Natural killer cell (primary cell): ENCODE data around the gene TTBK1. TPM values are rescaled to one million over a fixed set of nuclear protein-coding genes. Genes with fewer than 3 reads are reported as not detected.

ENCODE experiments used
- ATAC-seq, 3 donors: fragments of 150-1000 bp in 2 of 3; fragments of 200-7000 bp in 1 of 3; cut with Tn5 transposase; 1 replicate in 1 of 3; 2 replicates in 2 of 3; pipeline ENCODE4 v1.10.0; 2021; ENCODE audit warnings: mild to moderate bottlenecking in 2 of 3, moderate library complexity in 2 of 3
- DNase-seq, 2 donors: peaks; one replicate each; pipeline versions ENCODE4 v3.0.0 to v3.0.0-alpha.2; 2013 to 2021; ENCODE audit warnings: mixed read lengths in 1 of 2
- H3K27ac ChIP-seq: one replicate; pipeline ENCODE4 v1.5.1; 2013; ENCODE audit warnings: mild to moderate bottlenecking, low read length
- H3K27me3 ChIP-seq: one replicate; pipeline ENCODE4 v1.6.1; 2013; ENCODE audit warnings: low read length; ENCODE audit not compliant: control insufficient read depth, insufficient read depth
- H3K36me3 ChIP-seq: one replicate; pipeline ENCODE4 v1.6.1; 2013; ENCODE audit warnings: low read length; ENCODE audit not compliant: control insufficient read depth, insufficient read depth
- H3K4me1 ChIP-seq: one replicate; pipeline ENCODE4 v1.6.1; 2013; ENCODE audit warnings: low read length; ENCODE audit not compliant: control insufficient read depth, insufficient read depth
- H3K4me3 ChIP-seq: one replicate; pipeline ENCODE4 v1.5.1; 2013; ENCODE audit warnings: low read length
- H3K9me3 ChIP-seq: one replicate; pipeline ENCODE4 v1.6.1; 2013; ENCODE audit warnings: low read length; ENCODE audit not compliant: control insufficient read depth, insufficient read depth
- H3K27ac Mint-ChIP-seq, 2 donors: one replicate each; pipeline ENCODE4 v1.8.0; 2022; ENCODE audit warnings: mild to moderate bottlenecking in 2 of 2, mixed read lengths in 2 of 2, moderate library complexity in 1 of 2
- H3K27me3 Mint-ChIP-seq, 2 donors: one replicate each; pipeline ENCODE4 v1.8.0; 2022; ENCODE audit warnings: low read depth in 2 of 2, mixed read lengths in 2 of 2
- H3K36me3 Mint-ChIP-seq: one replicate; pipeline ENCODE4 v1.8.0; 2022; ENCODE audit warnings: mixed read lengths
- H3K4me1 Mint-ChIP-seq, 2 donors: one replicate each; pipeline ENCODE4 v1.8.0; 2022; ENCODE audit warnings: mixed read lengths in 2 of 2
- H3K4me3 Mint-ChIP-seq: one replicate; pipeline ENCODE4 v1.8.0; 2022; ENCODE audit warnings: mild to moderate bottlenecking, moderate library complexity, mixed read lengths
- H3K9me3 Mint-ChIP-seq, 2 donors: one replicate each; pipeline ENCODE4 v1.8.0; 2022; ENCODE audit warnings: mixed read lengths in 2 of 2
- CTCF ChIP-seq: fragments of 200-600 bp; IDR thresholded peaks from one replicate; pipeline ENCODE4 v1.8.0; 2022; ENCODE audit warnings: antibody characterized with exemption
- WGBS: methylation state at CpG from one replicate; pipeline ENCODE4 v1.1.7; 2013; ENCODE audit warnings: missing lambda C conversion rate; ENCODE audit not compliant: insufficient coverage; 5-methylcytosine and 5-hydroxymethylcytosine counted together
- intact Hi-C: fragments of 100-400 bp; cut with micrococcal nuclease; formaldehyde crosslinking; loops from one replicate; pipeline ENCODE4 v1.14.2; 2022
- total RNA-seq, 4 donors: library from RNA; stranded (reverse); fragments of 120-200 nt in 1 of 4; gene quantifications; one replicate each; pipeline versions ENCODE4 v1.2.3 to v1.2.4, GENCODE V29; 2013 to 2022

The TTBK1 gene
- total RNA-seq, result under 1 TPM in 1 of 3 donors, not detected in 2; 0.07 TPM
- total RNA-seq (2013), result not detected

- peaks cover 24 to 29% of the 10 kb centered on the region in 2 donors for H3K27me3 Mint-ChIP-seq
- H3K4me3 Mint-ChIP-seq, result no peak within 1 kb of the TSS
- H3K4me1 Mint-ChIP-seq, result peaks cover 9 to 12% of the 10 kb centered on the region in 2 donors
- H3K27me3 ChIP-seq, result peaks cover 13% of the 10 kb centered on the region
- whole genome bisulfite sequencing, result 13% methylated on average over 47 of the region's 47 CpGs
- peaks cover 19% of the 10 kb centered on the region for H3K4me1 ChIP-seq
- intact Hi-C loops, result no loop called here
- ATAC-seq (no peak), DNase-seq (peak in 1 of 2 donors; percentile 66)
- peaks cover 0 to 2% of the 10 kb centered on the region in 2 donors for H3K9me3 Mint-ChIP-seq
- no peaks in the 10 kb centered on the region for H3K9me3 ChIP-seq
- no peak within 1 kb of the TSS for H3K27ac Mint-ChIP-seq
- H3K36me3 Mint-ChIP-seq, result peaks cover 8% of the 10 kb centered on the region
- no peaks in the 10 kb centered on the region for H3K36me3 ChIP-seq
- TF ChIP-seq CTCF, result no peak
- no peak within 1 kb of the TSS for H3K27ac ChIP-seq
- H3K4me3 ChIP-seq, result no peak within 1 kb of the TSS
Measured at GRCh38 chr6:43242908-43243663, at the start of gene TTBK1. TSS of gene TTBK1 (plus strand) at chr6:43243481. CDS start at chr6:43246661, 3,180 bp downstream.

GRCh38 chr6:43193929-43194328 lies 49.4 kb upstream of the TTBK1 start:
- no peak overlapping the region for H3K4me3 Mint-ChIP-seq
- no peak overlapping the region for H3K27ac Mint-ChIP-seq
- H3K9me3 Mint-ChIP-seq, result no peaks in the 10 kb centered on the region
- DNase-seq (no peak), ATAC-seq (no peak)
- intact Hi-C loops, result no loop called here
- 99% methylated on average over 5 of the region's 5 CpGs for WGBS
- H3K36me3 Mint-ChIP-seq, result peaks cover 10% of the 10 kb centered on the region
- H3K4me3 ChIP-seq, result no peak overlapping the region
- TF ChIP-seq CTCF, result no peak
- H3K27ac ChIP-seq, result no peak overlapping the region
- H3K27me3 ChIP-seq, result no peaks in the 10 kb centered on the region
- no peaks in the 10 kb centered on the region for H3K4me1 ChIP-seq
- H3K9me3 ChIP-seq, result no peaks in the 10 kb centered on the region
- peaks cover 39% of the 10 kb centered on the region for H3K36me3 ChIP-seq
- H3K27me3 Mint-ChIP-seq, result no peaks in the 10 kb centered on the region
- H3K4me1 Mint-ChIP-seq, result peaks cover 0 to 5% of the 10 kb centered on the region in 2 donors

- 96% methylated on average over 5 of the region's 5 CpGs for WGBS
Measured at GRCh38 chr6:43196337-43196736, 46.9 kb upstream of the TTBK1 start.

More at GRCh38 chr6:43196337-43196736, 46.9 kb upstream of the TTBK1 start:
- Histone ChIP-seq H3K4me3 (no peak overlapping the region), H3K4me1 (no peaks in the 10 kb centered on the region), H3K9me3 (no peaks in the 10 kb centered on the region), H3K27me3 (no peaks in the 10 kb centered on the region), H3K36me3 (peaks cover 47% of the 10 kb centered on the region), H3K27ac (no peak overlapping the region)
- DNase-seq (no peak), ATAC-seq (no peak)
- Mint-ChIP-seq H3K27me3 (no peaks in the 10 kb centered on the region), H3K9me3 (no peaks in the 10 kb centered on the region), H3K36me3 (peaks cover 10% of the 10 kb centered on the region), H3K4me3 (no peak overlapping the region), H3K4me1 (no peaks in the 10 kb centered on the region), H3K27ac (no peak overlapping the region)
- no peak for TF ChIP-seq CTCF
- intact Hi-C loops, result no loop called here
